Gastroesophageal sphincter (tissue), 3 donors: ENCODE measurements around the gene XYLT1.

ENCODE experiments used
- CTCF ChIP-seq, 4 experiments: fragments of 200-600 bp in 2 of 4; fragments of 450-650 bp in 2 of 4; sonication (generic) in 1 of 4; IDR thresholded peaks; one replicate each; pipeline ENCODE4 v1.5.1; 2017 to 2019; ENCODE audit warnings: antibody characterized with exemption in 4 of 4, mild to moderate bottlenecking in 2 of 4, moderate library complexity in 2 of 4
- POLR2AphosphoS5 ChIP-seq: sonication (generic); formaldehyde crosslinking; IDR thresholded peaks from one replicate; pipeline ENCODE4 v1.6.1; 2017; ENCODE audit warnings: antibody characterized with exemption

DNA sequence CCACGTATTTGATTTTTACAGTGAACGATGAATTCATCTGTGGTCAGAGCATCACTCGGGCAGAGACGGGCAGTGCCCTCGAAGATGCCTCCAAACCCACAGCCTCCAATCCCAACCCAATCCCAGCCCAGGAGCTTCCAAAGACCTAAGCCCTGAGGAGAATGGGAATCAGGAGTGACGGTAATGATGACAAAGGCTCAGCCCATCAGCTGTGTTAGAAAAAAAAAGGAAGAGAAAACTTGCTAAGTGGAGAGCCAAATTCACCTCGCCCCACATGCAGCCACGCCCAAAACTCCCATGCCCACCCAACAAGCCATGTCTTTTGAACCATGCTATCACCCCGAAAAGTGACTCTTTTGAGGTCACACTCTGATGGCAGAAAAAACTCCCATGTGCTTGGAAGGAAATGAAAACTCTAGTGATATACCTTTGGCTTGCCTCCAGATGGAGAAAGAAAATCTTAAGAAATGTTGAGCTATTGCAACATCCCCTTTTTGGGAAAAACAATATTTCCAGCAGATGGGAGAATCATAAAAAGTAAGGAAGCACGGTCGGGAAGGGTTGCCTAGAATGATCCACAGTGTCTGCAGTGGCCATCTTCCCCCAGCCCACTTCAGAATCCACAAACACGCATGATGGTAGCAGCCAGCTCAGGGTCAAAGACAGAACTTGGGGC is 37.7 kb downstream of the XYLT1 start:
- TF ChIP-seq CTCF (IDR thresholded peaks at IDR 0.05) (no peak), POLR2AphosphoS5 (peak; percentile 63)
